ENCODE data around the gene CIB1. TPM values are rescaled to one million over a fixed set of nuclear protein-coding genes. Genes with fewer than 3 reads are reported as not detected.
A peak's percentile ranks its signal among the peaks of the same experiment; 100 is the strongest.

Gene CIB1
- total RNA-seq, 1 donor from 2014 or later = 62.8 TPM

GRCh38 chr15:90243943-90244639 is 10.3 kb upstream of the CIB1 start:
- no peaks in the 10 kb centered on the region for H3K4me1 ChIP-seq
- H3K27me3 ChIP-seq = no peaks in the 10 kb centered on the region
- peaks cover 18% of the 10 kb centered on the region for H3K36me3 ChIP-seq
- ATAC-seq (no peak), DNase-seq (no peak)
- no peak for TF ChIP-seq CTCF (IDR thresholded peaks at IDR 0.05)
- H3K9me3 ChIP-seq = no peaks in the 10 kb centered on the region
- H3K4me3 ChIP-seq = no peak overlapping the region
- no peak overlapping the region for H3K27ac ChIP-seq
- intact Hi-C loops (cut with DNase I) = no loop called here

GRCh38 chr15:90241343-90242192 is 7.8 kb upstream of the CIB1 start:
- Histone ChIP-seq H3K36me3 (peaks cover 41% of the 10 kb centered on the region), H3K4me1 (no peaks in the 10 kb centered on the region), H3K27me3 (no peaks in the 10 kb centered on the region), H3K27ac (no peak overlapping the region), H3K4me3 (no peak overlapping the region), H3K9me3 (no peaks in the 10 kb centered on the region)
- intact Hi-C loops (cut with DNase I) = no loop called here
- DNase-seq (no peak), ATAC-seq (no peak)
- TF ChIP-seq CTCF (IDR thresholded peaks at IDR 0.05) = no peak

- H3K4me1 ChIP-seq = no peaks in the 10 kb centered on the region
- no peaks in the 10 kb centered on the region for H3K9me3 ChIP-seq
- no peak for ATAC-seq
Measured at GRCh38 chr15:90240856-90241255, 7.1 kb upstream of the CIB1 start.

GRCh38 chr15:90239371-90239770 is 5.6 kb upstream of the CIB1 start:
- no peak overlapping the region for H3K27ac ChIP-seq
- intact Hi-C loops (cut with DNase I) = no loop called here
- no peaks in the 10 kb centered on the region for H3K27me3 ChIP-seq
- ATAC-seq = no peak
- no peaks in the 10 kb centered on the region for H3K9me3 ChIP-seq
- no peak overlapping the region for H3K4me3 ChIP-seq
- no peak for DNase-seq
- no peak for TF ChIP-seq CTCF (IDR thresholded peaks at IDR 0.05)
- peaks cover 49% of the 10 kb centered on the region for H3K36me3 ChIP-seq
- peaks cover 7% of the 10 kb centered on the region for H3K4me1 ChIP-seq

More at GRCh38 chr15:90240856-90241255, 7.1 kb upstream of the CIB1 start:
- intact Hi-C loops (cut with DNase I) = no loop called here
- no peak for TF ChIP-seq CTCF (IDR thresholded peaks at IDR 0.05)
- Histone ChIP-seq H3K36me3 (peaks cover 48% of the 10 kb centered on the region), H3K27ac (no peak overlapping the region), H3K27me3 (no peaks in the 10 kb centered on the region), H3K4me3 (no peak overlapping the region)
- DNase-seq = no peak

GRCh38 chr15:90234096-90234988 is 601 bp upstream of the CIB1 start, which contains the start of gene GDPGP1:
TSS of gene GDPGP1 (plus strand) at chr15:90234209. CDS start at chr15:90240909, 6,700 bp downstream.
- H3K4me1 ChIP-seq = peaks cover 31% of the 10 kb centered on the region

More at GRCh38 chr15:90234096-90234988, 601 bp upstream of the CIB1 start, which contains the start of gene GDPGP1:
- no peak for DNase-seq
- peaks cover 52% of the 10 kb centered on the region for H3K36me3 ChIP-seq
- intact Hi-C loops (cut with DNase I) = no loop called here
- peak within 1 kb of the TSS; percentile 97 for H3K27ac ChIP-seq
- ATAC-seq = no peak
- H3K9me3 ChIP-seq = no peaks in the 10 kb centered on the region
- no peak for TF ChIP-seq CTCF (IDR thresholded peaks at IDR 0.05)
- H3K4me3 ChIP-seq = peak within 1 kb of the TSS; percentile 95
- H3K27me3 ChIP-seq = no peaks in the 10 kb centered on the region

All from upper lobe of right lung (tissue), 1 donor.